Measurements from ENCODE around the gene NFIX.
A peak's percentile ranks its signal among the peaks of the same experiment; 100 is the strongest.

NFIX gene

DNA sequence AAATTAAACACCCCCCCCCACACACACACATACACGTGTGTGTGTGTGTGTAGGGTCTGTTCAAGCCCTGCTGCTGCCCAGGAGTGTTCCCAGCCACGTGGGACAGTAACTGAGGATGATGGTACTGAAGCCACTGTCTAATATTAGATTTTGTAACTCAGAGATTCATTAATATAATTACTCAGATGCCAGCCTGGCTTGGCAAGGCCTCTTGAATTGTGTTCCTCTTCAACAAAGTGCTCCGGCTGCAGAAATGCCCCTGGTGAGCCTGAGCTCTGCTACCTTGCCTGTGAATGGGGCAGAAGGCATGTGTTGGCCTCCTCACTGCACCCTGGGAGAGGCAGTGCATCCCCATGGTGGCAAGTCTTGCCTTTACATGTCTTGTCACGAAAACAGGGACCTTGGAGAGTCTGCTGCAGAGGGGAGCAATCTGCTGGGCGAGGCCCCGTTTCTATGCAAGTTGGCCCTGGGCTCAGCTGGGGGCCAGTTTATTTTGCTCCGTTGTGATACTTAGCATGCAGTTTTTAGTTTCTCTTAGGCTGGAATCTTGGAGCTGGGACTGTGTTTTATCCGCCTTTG lies 44.0 kb downstream of the NFIX start:
- DNase-seq: no peak

DNA sequence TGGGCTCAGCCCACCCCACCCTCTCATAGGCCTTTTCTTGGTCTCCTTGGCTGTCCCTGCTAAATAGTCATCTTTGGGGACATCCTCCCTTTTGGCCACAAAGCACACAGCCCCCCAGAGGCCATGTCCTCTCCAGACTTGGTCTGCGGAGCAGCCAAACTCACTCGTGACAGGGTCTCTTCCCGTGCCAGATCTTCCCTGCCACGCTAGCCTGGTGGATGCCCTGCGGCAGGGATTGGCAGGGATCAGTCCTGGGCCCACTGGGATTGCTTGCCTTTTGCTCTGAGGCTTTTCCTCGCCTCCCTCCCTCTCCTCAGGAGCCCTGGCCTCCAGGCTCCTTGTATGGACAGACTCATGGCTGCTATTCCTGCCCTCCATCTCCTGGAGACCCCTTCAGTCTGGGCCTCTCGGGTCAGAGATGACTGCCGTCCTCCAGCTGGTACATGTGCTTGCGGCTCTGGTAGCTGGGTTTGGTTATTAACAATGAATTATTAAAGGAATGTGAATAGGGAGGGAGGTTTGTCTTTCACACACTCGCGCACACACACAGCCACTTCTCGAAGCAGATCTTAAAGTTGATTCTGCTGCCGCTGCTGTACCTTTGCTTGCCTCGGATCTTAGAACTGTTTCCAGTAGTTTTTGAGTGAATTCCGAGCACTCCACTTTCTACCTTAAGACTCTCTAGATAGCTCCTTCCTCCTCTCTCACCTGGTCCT lies 45.1 kb downstream of the NFIX start:
- no peak for DNase-seq

DNA sequence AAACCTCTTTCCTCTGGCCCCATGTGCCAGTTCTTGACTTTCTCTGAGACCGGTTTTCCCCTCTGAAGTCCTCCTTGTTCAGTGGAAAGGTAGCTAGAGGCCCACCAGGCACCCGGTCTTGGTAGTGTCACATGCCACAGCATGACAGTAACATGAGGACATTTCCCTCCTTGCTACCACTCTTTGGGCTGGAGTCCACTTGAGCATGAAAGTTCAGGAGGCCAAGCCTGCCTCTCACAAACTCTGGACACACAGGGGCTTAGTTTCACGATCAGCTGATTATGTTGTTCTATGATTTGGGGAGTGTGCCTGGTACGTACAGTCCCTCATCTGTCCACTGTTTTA lies 45.6 kb downstream of the NFIX start:
- DNase-seq: no peak

DNA sequence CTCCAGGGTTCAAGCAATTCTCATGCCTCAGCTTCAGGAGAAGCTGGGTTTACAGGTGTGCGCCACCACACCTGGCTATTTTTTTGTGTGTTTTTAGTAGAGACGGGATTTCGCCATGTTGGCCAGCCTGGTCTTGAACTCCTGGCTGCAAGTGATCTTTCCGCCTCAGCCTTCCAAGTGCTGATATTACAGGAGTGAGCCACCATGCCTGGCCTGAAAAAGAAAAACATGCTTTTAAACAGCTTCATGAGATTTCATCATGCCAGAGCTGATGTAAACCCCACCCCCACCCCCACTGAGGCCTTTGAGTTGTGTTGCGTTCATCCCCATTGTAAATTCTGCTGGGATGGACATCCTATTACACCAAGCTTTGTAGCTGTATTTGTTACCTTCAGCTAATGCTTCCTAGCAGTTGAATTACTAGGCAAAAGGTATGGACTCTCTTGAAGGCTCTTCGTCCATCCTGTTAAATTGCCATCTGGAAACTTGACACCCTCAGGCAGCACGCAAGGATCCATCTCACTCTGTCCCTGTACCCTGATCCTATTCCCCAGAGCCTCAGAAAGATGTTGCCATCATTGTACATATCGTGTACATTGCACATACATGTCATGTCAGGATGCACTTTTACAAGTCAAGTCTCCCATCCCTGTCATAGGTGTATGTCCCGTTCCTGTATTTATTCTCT lies 47.3 kb downstream of the NFIX start:
- no peak for DNase-seq

DNA sequence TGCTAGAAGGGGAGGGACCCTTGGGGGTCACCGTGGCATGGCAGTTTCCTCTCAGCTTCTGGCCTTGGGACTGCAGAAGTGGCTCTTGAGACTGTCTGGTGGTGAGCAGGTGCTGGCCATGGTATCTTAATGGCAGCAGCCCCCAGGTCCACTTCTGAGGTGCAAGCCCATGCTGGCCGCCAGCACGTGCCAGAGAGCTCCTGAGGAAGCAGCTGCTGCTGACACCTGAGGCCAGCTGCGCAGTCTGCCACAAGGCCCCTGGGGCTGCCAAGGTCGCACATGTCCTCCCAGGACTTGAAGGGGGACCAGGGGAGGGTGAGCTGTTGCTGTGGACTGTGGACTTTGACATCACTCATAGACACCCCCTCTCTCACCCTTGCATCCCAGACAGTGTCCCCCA lies 48.0 kb downstream of the NFIX start:
- no peak for DNase-seq

DNA sequence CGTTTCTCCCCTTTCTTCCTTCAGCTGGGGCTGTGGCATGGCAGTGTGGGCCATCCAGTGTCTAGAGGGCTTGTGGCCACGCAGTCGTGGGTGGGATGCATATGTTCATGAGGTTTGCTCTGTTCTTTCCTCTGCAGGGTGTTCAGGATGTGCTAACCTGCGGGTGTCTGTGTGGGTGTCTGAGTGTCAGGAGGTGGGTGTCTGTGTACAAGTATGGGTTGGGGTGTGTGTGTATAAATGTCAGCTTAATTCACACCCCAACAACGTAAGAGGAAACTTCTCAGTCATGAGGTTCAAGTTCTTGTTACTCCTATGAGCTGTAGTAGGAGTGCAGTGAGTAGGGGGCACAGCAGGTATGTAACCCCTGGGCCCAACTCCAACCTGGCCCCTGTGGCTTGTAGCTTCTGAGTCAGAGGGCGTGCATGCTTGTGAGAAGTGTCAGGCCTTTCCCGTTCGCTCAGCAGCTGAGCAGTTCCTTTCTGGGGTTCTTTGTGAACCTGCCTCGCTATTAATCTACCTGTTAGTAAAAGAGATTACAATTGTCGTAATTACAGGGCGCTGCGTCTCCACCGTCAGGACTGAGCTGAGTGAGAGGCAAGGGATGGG lies 49.1 kb downstream of the NFIX start:
- peak; percentile 81 to 87 for DNase-seq

DNA sequence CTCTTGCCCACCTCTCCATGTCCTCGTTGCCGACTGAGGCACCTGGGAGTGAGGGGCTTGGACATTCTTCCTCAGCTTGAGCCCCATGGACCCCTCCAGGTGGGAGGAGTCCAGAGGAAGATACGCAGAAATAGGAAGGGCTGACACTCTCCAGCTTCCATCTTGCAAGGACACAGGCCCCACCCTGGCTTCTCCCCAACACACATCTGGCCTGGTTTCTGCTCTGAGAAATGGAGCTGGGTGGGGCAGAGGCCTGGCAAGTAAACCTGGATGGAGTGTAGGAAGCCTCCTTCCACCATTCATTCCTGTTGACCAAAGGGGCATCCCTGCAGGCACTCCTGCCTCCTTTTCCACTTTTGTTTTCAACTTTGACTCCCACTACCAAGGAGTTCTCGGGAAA lies 50.5 kb downstream of the NFIX start:
- DNase-seq: no peak

DNA sequence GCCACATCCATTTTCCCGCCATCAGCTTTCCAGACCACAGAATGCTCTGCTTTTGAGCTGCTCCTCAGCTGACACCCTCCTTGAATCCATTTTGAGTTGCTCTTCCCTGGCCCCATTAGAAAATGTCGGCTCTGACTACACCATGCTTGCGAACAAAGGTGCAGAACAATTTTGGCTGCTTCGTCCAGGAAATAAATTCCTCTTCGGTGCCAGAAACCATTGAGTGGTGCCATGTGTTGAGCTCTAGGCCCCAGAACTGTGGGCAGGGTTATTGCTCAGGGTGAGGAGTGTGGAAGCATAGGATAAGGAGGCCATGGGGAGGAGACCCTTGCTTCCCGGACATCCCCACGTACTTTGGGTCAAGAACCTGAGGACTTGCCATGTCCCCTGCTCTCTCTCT lies 52.1 kb downstream of the NFIX start:
- no peak for DNase-seq

DNA sequence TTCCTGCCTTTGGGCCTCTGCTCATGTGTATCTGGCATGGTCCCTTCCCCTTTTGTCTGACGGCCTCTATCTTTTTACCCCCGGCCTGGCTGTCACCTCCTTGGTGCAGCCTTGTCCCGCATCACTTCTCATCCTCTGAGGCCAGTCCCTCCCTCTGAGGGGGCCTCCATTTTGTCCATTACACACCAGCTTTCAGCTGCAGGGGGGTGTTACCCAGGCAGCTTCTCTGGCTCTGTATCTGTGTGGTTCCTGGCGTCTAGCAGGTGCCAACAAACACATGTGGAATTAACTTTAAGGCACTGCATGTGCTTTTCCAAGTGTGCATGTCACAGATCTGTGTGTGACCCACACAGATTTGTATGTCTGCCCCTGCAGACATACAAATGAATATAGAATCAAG lies 55.0 kb downstream of the NFIX start:
- no peak for DNase-seq

DNA sequence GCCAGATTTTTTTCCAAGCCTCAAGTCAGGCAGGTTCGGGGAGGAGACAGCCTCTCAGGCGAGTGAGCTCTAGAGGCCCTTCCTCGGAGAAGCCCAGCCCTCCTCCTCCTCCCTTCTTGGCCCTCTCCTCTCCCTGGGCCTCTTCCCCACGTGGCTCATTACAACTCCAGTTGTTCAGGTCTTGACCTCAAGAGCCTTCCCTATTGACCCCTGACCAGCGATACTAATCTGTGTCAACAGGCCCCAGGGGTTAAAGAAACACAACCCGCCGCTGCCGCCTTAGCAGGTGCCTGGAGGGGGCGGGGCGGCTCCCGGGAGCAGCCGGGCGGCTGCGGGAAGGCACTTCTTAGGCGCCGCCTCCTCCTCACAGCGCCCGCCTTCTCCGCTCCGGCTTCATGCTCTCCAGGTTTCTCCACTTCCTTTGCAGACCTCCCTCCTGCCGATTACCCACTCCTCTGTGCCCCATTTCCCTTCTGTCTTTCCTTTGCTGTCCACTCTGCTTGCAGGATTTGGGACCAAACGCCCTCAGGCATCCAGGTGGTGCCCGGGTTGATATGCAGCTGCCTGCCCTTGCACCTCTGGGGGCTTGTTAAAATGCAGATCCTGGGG lies 56.4 kb downstream of the NFIX start:
- DNase-seq: peak in 1 of 2 experiments; percentile 14

DNA sequence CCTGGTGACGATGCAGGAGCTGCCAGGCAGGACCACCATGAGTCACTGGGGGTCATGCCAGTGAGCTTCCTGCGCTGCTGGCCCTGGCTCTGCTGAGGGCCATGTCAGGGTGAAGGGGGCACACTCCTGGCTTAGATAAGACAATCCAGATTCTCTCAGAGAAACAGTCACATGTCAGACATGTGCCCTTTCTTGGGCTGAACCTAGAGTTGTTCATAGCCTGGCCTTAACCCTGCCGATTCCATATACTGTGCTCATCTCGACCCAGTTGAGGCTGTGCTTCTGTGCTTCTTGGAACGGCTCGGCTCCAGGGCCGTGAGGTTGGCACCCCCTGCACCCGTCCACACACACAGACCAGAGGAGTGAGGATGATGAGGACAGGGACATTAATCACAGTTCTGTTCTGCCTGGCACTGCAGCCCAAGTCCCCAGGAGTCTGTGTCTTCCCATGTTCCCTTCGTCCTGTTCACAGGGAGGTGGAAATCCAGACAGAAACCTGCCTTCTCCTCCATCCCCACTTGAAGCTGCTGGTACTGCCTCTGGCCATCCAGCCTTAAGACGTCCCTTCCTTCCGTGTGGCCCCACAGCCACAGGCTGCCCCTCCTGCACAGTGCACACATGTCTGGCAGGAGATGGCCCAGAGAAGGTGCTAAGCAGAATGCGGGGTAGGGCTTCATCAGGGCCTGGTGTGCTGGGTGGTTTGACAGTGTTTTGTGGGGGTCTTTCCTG lies 57.3 kb downstream of the NFIX start:
- DNase-seq: no peak

DNA sequence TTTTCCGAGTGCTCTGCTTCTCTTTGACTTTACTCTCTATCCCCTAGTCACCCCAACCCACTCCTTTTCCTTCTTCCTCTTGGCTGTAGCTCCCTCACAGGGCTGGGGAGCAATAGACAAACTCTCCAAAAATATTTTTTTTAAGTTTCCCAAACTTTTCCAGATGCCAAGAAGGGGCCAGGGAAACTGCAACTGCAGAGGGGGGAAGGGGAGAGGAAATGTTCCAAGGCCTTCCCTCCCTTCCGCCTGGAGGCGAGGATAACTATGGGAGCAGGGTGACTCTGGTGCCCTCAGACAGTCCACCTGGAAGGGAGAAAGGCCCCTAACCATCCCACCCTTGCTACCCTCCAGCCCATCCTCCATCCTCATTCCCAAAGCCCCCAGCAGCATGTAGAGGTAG lies 58.0 kb downstream of the NFIX start:
- DNase-seq: no peak

DNA sequence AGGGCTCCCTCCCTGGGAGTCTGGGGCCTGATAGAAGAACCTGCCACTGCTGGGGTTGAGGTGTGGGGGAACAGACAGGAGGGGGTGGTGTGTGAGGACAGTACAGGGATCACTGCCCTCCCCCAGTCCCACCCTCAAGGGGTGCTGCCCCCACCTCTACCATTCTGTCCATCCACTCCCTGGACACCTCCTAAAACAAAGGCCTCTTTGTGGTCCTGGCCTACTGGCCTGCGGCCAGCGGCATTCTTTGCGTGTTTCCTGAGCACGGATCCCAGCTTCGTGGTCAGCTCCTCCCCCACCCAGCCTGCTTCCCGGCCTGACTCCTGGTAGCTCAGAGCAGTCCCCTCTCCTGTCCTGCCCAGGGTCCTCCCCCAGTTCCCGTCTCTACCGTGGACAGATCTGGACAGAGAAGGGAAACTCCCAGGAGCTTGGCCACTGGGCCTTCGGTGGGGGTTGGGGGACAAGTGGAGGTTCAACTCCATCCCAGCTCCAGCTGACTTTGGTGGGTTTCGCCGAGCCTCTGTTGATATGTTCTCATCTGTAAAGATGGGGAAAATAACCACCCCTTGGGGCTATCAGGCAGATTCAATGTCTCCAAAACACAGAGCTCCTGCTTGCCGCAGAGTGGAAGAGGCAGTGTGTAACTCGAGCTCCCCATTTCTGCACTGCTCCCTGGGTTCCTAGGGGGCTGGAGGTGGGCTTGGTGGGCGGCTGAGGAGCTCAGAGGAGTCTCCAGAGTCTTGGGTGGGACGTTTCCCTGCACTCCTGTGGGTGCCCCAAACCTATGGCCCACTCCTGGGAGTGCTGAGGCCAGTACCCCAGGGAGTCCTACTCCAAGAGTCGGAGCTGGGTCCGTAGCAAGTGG lies 58.7 kb downstream of the NFIX start:
- no peak for DNase-seq

DNA sequence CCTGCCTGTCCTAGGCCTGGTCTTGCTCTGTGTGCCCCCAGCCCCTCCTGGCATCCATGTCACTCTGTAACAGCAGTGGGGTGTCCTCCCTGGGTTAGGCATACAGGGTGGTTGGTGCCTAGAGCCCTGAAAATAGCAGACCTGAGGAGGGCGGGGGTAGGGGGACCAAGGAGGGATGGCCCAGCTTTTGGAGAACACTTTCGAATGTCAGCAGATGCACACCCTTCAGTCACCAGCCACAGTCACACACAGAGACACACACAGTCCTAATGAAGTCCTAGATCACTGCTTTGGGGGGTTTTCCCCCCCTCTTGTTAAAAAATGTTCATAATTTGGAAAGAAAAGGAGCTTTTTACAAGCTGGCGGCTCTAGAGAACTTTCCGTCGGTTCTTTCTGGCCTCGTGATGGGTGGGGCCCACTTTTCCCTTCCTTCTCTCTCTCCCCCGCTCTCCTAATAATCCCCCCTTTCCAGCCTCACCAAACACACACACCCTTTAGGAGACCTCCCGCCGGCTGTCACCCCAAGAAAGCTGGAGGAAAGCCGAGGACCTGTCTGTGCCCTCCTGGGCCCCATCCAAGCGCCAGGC lies 59.4 kb downstream of the NFIX start:
- no peak for DNase-seq

DNA sequence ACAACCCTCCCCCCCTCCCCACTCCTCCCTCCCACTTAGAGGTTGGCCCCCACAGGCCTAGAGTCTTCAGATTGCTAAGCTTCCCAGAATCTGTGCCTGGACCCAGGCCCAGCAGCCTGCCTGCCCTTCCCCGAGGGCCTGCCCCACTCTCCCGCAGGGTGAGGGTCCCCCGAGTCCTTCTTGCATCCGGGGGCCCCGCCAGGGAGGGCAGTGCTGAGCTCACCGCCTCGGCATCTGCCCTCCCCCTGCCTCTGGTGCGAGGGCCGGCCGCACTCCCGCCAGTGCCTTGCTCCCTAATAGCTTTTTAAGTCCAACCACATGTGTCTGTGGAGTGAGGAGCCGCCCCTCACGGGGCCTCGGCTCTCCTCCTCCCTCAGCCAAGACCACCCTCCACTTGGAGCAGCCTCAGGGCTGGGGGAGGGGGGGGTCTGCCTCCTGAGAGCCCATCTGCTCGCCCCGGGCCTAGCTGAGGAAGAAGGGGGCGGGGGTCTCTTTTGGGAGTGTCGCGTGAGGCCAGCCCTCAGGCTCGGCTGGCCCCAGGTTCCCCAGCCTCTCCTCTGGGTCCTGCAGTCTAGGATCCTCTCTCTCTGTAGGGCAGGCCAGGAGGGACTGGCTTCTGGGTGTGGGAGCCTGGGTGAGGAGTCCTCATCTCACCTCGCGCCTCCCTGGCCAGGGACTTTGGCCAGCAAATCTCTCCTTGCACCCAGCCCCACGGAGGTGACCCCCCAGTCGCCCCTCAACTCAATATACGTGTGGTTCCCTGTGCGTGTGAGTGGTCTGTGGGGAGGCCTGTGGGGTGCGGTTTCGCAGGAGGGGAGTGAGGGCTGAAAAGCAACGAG lies 60.2 kb downstream of the NFIX start:
- no peak for DNase-seq

DNA sequence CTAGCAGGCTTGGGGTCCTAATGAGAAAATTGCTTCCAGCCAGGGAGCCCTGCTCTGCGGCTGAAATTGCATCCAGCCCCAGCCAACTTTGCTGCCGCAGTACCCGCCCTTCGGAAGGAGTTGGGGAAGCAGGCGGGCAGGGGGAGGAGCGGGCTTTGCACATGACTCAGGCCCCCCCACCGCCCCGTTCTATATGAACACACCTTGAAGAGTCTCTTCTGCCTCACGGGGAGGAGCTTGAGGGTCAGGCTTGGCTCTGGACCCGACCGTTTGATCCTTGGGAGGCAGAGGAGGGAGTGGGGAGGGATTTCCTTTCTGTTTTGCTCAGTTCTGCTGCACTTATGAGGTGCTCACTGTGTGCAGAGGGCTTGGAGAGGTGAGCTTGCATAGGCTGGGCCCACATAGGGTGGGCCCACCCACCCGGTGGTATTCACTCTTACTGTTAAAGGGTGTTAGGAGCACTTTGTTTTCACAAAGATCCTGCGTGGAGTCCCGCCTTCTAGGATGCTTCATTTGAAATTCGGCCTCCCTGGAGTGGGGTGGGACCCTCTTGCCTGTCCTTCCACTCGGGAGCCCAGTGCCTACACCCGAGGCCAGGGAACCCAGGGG lies 60.9 kb downstream of the NFIX start:
- no peak for DNase-seq

DNA sequence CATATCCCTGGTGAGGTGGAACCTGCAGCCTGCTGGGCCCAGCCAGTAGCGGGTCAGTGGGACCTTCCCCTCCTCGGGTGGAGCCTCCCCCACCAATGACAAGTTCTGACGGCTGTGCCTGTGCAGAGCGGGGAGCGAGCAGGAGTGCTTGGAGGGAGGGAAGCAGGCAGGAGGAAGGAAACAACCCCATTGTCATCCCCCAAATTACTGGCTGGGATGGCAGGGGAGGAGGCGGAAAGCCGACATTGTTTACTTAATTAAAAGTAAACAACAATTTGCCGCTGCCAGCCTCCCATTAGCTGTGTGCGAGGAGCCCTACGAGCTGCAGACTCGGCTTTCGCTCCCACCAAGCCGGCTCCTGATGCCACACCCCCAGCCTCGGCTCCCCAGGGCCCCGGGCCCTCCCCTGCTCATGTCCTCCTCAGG lies 61.9 kb downstream of the NFIX start:
- DNase-seq: peak; percentile 67 to 83

DNA sequence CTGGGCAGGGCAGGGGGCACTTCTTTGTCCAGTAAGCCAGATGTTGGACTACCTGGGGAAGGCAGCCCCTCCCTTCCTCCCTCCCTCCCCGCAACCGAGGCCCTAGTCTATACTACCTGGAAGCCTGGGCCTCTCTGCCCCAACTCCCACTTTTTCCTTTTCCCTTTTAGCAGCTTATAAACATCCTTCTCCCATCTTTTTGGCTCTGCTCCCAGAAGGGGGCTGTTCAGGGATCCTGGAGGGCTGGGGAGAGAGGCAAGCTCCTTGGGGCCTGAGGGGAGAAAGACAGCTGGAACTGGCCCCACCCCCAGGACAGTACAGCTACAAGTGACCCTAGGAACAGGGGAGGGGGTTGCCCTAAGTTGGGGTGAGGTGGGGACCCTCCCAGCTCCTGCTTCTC lies 62.5 kb downstream of the NFIX start:
- DNase-seq: no peak

DNA sequence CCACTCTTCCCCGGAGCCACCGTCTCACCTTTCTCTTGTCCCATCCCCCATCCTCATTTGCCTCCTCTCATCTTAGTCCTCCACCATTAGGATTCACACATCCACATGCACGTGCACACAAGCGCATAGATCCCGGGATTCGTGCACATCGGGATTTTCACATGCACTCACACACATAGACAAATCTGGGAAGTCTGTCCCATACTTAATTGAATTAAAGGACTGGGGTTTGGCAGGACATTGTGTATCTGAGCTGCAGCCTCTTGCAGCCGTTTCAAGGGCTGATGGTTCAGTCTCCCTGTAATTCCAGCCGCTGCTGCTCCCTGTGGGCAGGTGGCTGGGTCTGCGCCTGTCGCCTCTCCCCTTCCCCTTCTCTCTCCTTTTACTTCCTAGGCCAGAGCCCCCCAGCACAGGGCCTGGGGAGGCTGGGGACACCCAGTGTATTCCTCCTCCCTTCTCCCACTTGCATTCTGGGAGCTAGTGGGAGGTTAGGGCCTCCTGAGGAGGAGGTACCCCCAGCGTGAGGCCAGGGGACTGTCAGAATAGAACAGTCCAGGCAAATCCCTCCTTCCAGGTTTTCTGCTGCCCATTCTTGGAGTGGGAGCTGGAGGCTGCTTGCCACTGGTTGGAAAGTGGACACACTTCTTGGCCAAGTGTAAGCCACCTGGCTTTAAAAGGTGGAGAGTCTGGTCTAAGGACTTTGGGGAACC lies 63.8 kb downstream of the NFIX start:
- DNase-seq: no peak
